Activated CD4-positive, alpha-beta T cell treated with anti-CD3 and anti-CD28 coated beads, Interleukin-2, Interleukin-6, amounts not matched to agents 100 ng/mL and 50 ng/mL, durations not matched to agents 16 hours and 8 hours (primary cell): Measurements from ENCODE around the gene E2F3.
"Not testable (repeated sequence)": the region's sequence is repeated elsewhere in the genome, so short reads cannot be mapped to it uniquely, and the experiment has no call there.

Source experiments
- DNase-seq: peaks from one replicate; pipeline ENCODE4 v3.0.0-alpha.2; 2020

Gene E2F3

GRCh38 chr6:20434766-20435165, 33.1 kb downstream of the E2F3 start:
- DNase-seq: no peak

GRCh38 chr6:20436719-20437118, 35.0 kb downstream of the E2F3 start:
- no peak for DNase-seq

DNA sequence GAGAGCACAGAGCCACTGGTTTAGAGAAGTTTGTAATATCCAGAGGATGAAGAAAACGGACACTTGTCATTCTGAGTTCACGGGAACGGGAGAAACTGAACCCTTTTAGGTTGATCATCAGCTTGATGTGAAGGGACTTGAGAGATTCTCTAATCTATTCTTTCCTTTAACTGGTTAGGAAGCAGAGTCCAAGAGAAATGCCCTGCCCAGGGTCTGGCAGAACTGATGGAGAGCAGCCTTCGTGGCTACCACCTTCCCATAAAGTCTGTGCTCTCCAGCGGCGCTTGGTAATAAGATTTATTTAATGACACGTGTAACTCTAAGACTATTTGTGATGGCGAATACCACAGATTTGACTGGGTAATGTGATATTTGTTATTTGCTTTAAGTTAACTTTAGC, 36.0 kb downstream of the E2F3 start:
- DNase-seq: no peak

GRCh38 chr6:20438462-20439070, 36.9 kb downstream of the E2F3 start:
- DNase-seq: no peak

DNA sequence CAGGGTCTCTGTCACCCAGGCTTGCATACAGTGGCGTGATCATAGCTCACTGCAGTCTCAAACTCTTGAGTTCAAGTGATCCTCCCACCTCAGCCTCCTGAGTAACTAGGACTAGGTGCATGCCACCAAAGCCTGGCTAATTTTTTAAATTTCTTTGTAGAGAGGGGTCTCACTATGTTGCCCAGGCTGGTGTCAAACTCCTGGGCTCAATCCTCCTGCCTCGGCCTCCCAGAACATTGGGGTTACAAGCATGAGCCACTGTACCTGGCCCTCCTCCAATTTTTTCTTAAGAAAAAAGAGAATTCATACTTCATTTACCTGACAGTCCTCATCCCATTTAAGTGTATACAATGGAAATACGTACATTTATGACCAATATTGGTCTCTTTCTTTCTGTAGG, 37.9 kb downstream of the E2F3 start:
- DNase-seq: no peak

DNA sequence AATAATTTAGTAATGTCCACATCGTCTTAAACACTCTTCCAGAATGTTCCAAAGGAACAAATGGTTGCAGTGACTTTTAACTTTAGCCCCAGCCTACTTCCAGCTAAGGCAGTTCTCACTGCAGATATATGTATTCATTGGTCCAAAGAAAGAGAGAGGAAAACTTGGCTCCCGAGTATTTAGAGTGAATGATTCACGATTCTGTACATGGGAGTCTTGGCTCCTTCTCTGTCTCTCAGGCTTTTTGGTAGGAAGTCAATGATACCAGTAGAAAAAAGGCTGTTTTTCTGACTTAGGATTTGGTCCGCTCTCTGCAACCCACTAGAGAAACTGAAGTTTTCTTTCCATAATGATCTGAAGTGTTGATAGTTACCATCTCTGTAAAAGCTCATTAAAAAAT, 38.6 kb downstream of the E2F3 start:
- DNase-seq: no peak

DNA sequence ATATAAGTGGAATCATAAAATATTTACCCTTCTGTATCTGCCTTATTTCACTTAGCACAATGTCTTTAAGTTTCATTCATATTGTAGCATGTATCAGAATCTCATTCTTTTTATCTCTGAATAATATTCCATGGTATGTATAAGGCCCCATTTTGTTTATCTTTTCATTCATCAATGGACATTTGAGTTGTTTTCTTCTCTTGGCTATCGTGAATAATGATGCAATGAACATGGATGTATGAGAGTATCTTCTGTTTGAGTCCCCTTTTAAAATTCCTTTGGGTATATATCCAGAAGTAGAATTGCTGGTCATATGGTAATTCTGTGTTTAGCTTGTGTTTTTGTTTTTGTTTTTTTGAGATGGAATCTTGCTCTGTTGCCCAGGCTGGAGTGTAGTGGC, 39.6 kb downstream of the E2F3 start:
- DNase-seq: no peak

GRCh38 chr6:20441921-20442320, 40.2 kb downstream of the E2F3 start:
- DNase-seq: no peak

- DNase-seq: no peak
These were observed 43.1 kb downstream of the E2F3 start for GRCh38 chr6:20444786-20445271.

GRCh38 chr6:20447157-20447556, 45.5 kb downstream of the E2F3 start:
- DNase-seq: no peak

DNA sequence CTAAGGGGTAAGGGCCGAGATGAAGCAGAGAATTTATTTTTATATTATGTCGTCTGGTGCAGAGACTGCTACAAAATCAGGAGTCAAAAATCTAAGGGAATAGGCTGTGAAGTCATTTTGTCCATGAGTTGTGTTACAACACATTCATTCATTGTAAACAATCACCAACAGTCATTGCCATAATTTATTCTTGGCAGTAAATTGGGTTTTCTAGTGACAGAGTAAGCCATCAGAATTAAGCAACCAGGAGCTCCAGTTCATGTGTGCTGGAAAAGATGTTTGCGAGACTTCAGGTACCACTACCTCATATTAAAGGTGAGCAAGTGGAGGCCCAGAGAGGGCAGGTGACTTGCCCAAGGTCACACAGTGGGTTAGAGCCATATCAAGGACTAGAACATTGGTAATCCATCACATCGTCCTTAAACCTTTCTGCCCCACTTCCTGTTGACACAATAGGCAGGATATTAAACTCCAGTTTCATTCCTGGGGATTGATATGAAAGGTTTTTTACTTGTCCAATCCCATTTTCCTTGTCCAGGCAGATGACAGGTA, 46.0 kb downstream of the E2F3 start:
- DNase-seq: no peak

DNA sequence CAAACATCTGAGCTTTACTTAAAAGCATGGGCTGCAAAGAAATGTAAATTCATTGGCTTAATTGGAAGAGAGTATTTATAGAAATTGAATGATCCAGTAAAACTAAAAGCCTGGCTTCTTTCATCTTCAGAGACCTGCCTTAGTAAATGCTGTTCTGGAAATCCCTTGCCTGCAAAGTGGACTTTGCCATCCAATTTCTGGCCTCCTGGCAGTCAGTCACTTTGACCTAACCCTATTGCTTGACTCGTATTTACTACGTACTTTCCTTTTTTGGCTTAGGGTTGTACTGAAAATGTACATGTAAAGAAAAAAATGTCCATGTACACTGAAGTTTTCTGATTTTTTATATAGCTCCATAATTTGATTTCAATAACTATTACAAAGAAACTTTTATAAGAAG, 47.1 kb downstream of the E2F3 start:
- no peak for DNase-seq

DNA sequence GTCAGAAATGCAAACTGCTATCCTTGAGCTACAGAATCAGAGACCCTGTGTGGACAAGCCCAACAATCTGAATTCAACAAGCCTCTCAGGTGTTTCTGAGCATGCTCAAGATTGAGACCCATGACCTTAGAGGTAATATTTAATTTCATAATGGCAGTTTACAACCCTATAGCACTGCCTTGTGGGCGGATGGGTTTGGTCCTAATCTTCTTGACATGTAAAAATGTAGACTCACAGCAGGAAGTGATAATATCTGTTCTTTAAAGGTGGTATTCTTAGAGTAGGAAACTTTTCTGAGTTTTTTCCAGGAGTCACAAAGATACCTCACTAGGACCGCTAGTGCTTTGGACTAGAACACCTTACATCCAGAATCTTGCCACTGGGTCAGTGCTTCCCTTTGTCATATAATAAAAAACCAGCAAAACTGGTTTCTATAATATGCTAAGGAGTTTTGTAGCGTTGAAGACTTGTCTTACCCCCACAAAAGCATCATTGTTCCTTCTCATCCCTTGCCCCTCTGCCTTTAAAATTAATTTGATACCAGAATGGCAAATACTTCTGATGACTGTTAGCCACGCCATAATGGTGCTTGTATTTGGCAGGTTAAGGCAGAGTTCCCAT, 52.6 kb downstream of the E2F3 start:
- DNase-seq: no peak

DNA sequence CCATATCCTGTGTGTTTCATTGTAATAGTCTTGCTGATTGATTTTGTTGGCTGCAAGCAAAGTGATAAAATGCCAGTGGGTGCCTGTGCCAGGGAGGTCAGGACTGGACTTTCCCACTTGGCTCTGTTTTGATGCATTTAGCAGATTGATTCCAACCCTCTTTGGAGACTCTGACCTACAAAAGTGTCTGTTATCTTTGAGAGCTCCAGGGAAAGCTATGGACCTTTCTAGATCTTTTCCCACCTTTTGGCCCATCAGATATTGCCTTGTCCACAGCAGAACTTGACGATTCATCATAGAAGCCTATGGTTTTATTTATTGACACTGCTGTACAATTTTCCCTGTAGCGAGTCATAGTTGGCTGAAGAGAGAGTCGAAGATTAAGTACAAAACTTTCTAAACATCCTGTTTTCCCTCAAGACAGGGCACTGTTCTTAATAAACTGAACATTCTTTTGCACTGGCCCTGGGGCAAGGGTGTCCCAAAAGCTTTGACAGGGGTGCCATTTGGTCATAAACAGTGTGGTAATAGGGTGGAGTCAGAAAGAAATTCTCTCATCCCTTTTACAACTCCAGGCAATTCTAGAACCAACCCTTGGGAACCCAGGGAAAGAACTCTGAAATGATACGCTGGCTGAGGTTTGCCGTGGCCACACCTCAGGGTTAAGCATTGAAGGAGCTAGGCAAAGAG, 53.7 kb downstream of the E2F3 start:
- no peak for DNase-seq

GRCh38 chr6:20458027-20458894, 56.6 kb downstream of the E2F3 start:
- DNase-seq: no peak

GRCh38 chr6:20459682-20460081, 58.0 kb downstream of the E2F3 start:
- no peak for DNase-seq

GRCh38 chr6:20461576-20461975, 59.9 kb downstream of the E2F3 start:
- DNase-seq: no peak

- no peak for DNase-seq
These were observed 61.7 kb downstream of the E2F3 start for GRCh38 chr6:20463396-20463795.

- DNase-seq: no peak
These were observed 62.4 kb downstream of the E2F3 start for GRCh38 chr6:20464041-20464440.

- DNase-seq: no peak
These were observed 63.2 kb downstream of the E2F3 start for GRCh38 chr6:20464847-20465246.

DNA sequence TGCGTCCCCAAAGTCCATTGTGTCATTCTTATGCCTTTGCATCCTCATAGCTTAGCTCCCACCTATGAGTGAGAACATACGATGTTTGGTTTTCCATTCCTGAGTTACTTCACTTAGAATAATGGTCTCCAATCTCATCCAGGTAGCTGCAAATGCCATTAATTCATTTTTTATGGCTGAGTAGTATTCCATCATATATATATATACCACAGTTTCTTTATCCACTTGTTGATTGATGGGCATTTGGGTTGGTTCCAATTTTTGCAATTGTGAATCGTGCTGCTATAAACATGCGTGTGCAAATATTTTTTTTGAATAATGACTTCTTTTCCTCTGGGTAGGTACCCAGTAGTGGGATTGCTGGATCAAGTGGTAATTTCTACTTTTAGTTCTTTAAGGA, 63.9 kb downstream of the E2F3 start:
- DNase-seq: not testable (repeated sequence)

GRCh38 chr6:20467437-20467836, 65.8 kb downstream of the E2F3 start:
- peak; percentile 45 for DNase-seq

DNA sequence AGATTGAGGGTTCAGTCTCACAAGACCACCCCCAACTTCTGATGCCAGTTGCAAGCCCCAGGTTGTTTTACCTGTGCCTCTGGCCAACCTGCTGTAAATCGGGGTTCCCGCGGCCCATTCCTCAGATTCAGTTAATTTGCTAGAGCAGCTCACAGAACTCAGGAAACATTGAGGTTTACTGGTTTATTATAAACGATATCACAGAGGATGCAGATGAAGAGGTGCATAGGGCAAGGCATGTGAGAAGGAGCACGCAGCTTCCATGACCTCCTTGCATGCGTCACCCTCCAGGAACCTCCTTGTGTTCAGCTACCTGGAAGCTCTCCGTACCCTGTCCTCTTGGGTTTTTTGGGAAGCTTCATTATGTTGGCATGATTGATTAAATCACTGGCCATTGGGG, 66.5 kb downstream of the E2F3 start:
- DNase-seq: no peak
